ENCODE results near the gene SAMD7.
A peak's percentile ranks its signal among the peaks of the same experiment; 100 is the strongest.

SAMD7 gene

GRCh38 chr3:169907944-169908343 is 3.4 kb upstream of the SAMD7 start:
- TF ChIP-seq CTCF (IDR thresholded peaks at IDR 0.05; ENCODE audit: extremely low read depth, missing control alignments), result no peak
- no peak for DNase-seq (ENCODE audit: low spot score)

GRCh38 chr3:169913323-169913722 is 2.0 kb downstream of the SAMD7 start:
- TF ChIP-seq CTCF (IDR thresholded peaks at IDR 0.05; ENCODE audit: extremely low read depth, missing control alignments), result no peak
- no peak for DNase-seq (ENCODE audit: low spot score)

GRCh38 chr3:169914321-169914720 is 2.9 kb downstream of the SAMD7 start:
- no peak for DNase-seq (ENCODE audit: low spot score)
- no peak for TF ChIP-seq CTCF (IDR thresholded peaks at IDR 0.05; ENCODE audit: extremely low read depth, missing control alignments)

GRCh38 chr3:169923189-169923588 is 11.8 kb downstream of the SAMD7 start:
- no peak for TF ChIP-seq CTCF (IDR thresholded peaks at IDR 0.05; ENCODE audit: extremely low read depth, missing control alignments)
- DNase-seq (ENCODE audit: low spot score), result no peak

- TF ChIP-seq CTCF (IDR thresholded peaks at IDR 0.05; ENCODE audit: extremely low read depth, missing control alignments), result no peak
- DNase-seq (ENCODE audit: low spot score), result no peak
Observed at GRCh38 chr3:169923831-169924230, 12.5 kb downstream of the SAMD7 start.

GRCh38 chr3:169929830-169930519 is 18.6 kb downstream of the SAMD7 start:
- DNase-seq (ENCODE audit: low spot score), result peak; percentile 29
- peak; percentile 15 for TF ChIP-seq CTCF (IDR thresholded peaks at IDR 0.05; ENCODE audit: extremely low read depth, missing control alignments)

GRCh38 chr3:169930843-169931242 is 19.5 kb downstream of the SAMD7 start:
- TF ChIP-seq CTCF (IDR thresholded peaks at IDR 0.05; ENCODE audit: extremely low read depth, missing control alignments), result no peak

More at GRCh38 chr3:169930843-169931242, 19.5 kb downstream of the SAMD7 start:
- DNase-seq (ENCODE audit: low spot score), result no peak

Measured in GM20000 (cell line).